GM19043 (cell line): ENCODE data around the gene MBD3.

Experiments
- ATAC-seq: cut with Tn5 transposase; IDR thresholded peaks from one replicate; pipeline ENCODE4 v1.9.1; 2021; ENCODE audit warnings: low read depth; ENCODE audit not compliant: unreplicated experiment

The MBD3 gene

GRCh38 chr19:1619703-1620102, 27.0 kb upstream of the MBD3 start:
- no peak for ATAC-seq

- no peak for ATAC-seq
Observed at GRCh38 chr19:1619094-1619439, 26.4 kb upstream of the MBD3 start.

GRCh38 chr19:1618157-1619093, 25.8 kb upstream of the MBD3 start:
- ATAC-seq, result no peak

GRCh38 chr19:1616875-1617274, 24.2 kb upstream of the MBD3 start:
- ATAC-seq, result no peak

GRCh38 chr19:1616396-1616795, 23.7 kb upstream of the MBD3 start:
- ATAC-seq, result no peak

GRCh38 chr19:1615156-1615765, 22.6 kb upstream of the MBD3 start:
- no peak for ATAC-seq

- no peak for ATAC-seq
Observed at GRCh38 chr19:1613808-1614570, 21.3 kb upstream of the MBD3 start.

- no peak for ATAC-seq
Observed at GRCh38 chr19:1613146-1613545, 20.5 kb upstream of the MBD3 start.

GRCh38 chr19:1612114-1613086, 19.7 kb upstream of the MBD3 start:
- ATAC-seq, result no peak

GRCh38 chr19:1611353-1611752, 18.7 kb upstream of the MBD3 start:
- no peak for ATAC-seq

- ATAC-seq, result no peak
Observed at GRCh38 chr19:1610579-1610978, 17.9 kb upstream of the MBD3 start.

GRCh38 chr19:1609680-1610474, 17.2 kb upstream of the MBD3 start:
- ATAC-seq, result no peak

- ATAC-seq, result no peak
Observed at GRCh38 chr19:1609103-1609396, 16.4 kb upstream of the MBD3 start.

- no peak for ATAC-seq
Observed at GRCh38 chr19:1608359-1609102, 15.9 kb upstream of the MBD3 start.

- peak; percentile 9 for ATAC-seq
Observed at GRCh38 chr19:1606138-1606651, 13.5 kb upstream of the MBD3 start.

GRCh38 chr19:1605236-1606137, 12.8 kb upstream of the MBD3 start, which contains the start of gene UQCR11:
Gene UQCR11 (minus strand): TSS chr19:1605462. CDS start chr19:1605409, 53 bp downstream.
- peak; percentile 62 for ATAC-seq

GRCh38 chr19:1602091-1602707, 9.5 kb upstream of the MBD3 start:
- ATAC-seq, result no peak
